Measurements from ENCODE around the gene GAB3. TPM values are rescaled to one million over a fixed set of nuclear protein-coding genes. Genes with fewer than 3 reads are reported as not detected.

Gene GAB3
- polyA plus RNA-seq, 1 of the 3 experiments (the other 2 are of a cell fraction) = 4.5 TPM

GRCh38 chrX:154762537-154763296 lies 11.8 kb upstream of the GAB3 start, which contains the start of gene DKC1 (continued):
- TF ChIP-seq REST (IDR thresholded peaks at IDR 0.05; ENCODE audit: low read depth, low read length) = no peak
- TF ChIP-seq CTCF (IDR thresholded peaks at IDR 0.05) = peak; percentile 24
- TF ChIP-seq POLR2AphosphoS5 (IDR thresholded peaks at IDR 0.05; ENCODE audit: low read depth, low read length) = peak; percentile 77
- TF ChIP-seq FOXJ3 (CRISPR knock-in tag; IDR thresholded peaks at IDR 0.05) = no peak
- TF ChIP-seq NRF1 (IDR thresholded peaks at IDR 0.05; ENCODE audit: low read depth, low read length) = peak; percentile 85
- no peak for TF ChIP-seq RFX5 (IDR thresholded peaks at IDR 0.05; ENCODE audit: low read length)
- peak; percentile 21; the same call in 1 of the 2 replicates for TF ChIP-seq SIN3A (IDR thresholded peaks at IDR 0.05; ENCODE audit: borderline replicate concordance, low read depth, low read length)
- TF ChIP-seq NFIC (IDR thresholded peaks at IDR 0.05; ENCODE audit: borderline replicate concordance) = no peak

GRCh38 chrX:154761977-154762536 lies 11.2 kb upstream of the GAB3 start:
- Histone ChIP-seq H4K20me1 (ENCODE audit: insufficient read depth) (peaks cover 6% of the 10 kb centered on the region; the same call in 1 of the 2 replicates), H3K4me2 (peak overlapping the region; percentile 92), H3K9me3 (no peaks in the 10 kb centered on the region), H2AFZ (ENCODE audit: low read depth) (peak overlapping the region; percentile 91), H3K79me2 (ENCODE audit: insufficient read depth) (peaks cover 33% of the 10 kb centered on the region), H3K27ac (ENCODE audit: low read depth in 2 of 2, low read length in 1 of 2) (peak overlapping the region; percentile 68 to 97), H3K4me1 (ENCODE audit: control insufficient read depth in 1 of 2, insufficient read depth in 2 of 2, low read depth in 1 of 2, low read length in 1 of 2) (peaks cover 0 to 9% of the 10 kb centered on the region in 2 experiments; a peak in 2 of 4 replicates), H3F3A (replicated peaks; ENCODE audit: insufficient read depth) (no peaks in the 10 kb centered on the region), H3K4me3 (ENCODE audit: low read depth in 2 of 2, low read length in 1 of 2) (peak overlapping the region; percentile 77 to 80), H3K27me3 (ENCODE audit: insufficient read depth) (no peaks in the 10 kb centered on the region), H3K9me2 (no peaks in the 10 kb centered on the region), H3K9ac (peak overlapping the region; percentile 77; the same call in 1 of the 2 replicates), H3K36me3 (replicated peaks in 1 of 2; ENCODE audit: control insufficient read depth in 1 of 2, insufficient read depth in 2 of 2, low read length in 1 of 2) (peaks cover 22% of the 10 kb centered on the region in 2 experiments)
- peak; percentile 48 for DNase-seq
- TF ChIP-seq MXI1 (IDR thresholded peaks at IDR 0.05; ENCODE audit: low read depth, low read length) (peak; percentile 55; the same call in 1 of the 2 replicates), EP300 (IDR thresholded peaks at IDR 0.05; ENCODE audit: borderline replicate concordance in 1 of 2, low read depth in 1 of 2, low read length in 1 of 2) (0 out of 4 replicates have a peak, but pooled peaks of 1 of the 2 experiments have one; percentile 15), CTCF (IDR thresholded peaks at IDR 0.05) (no peak), RFX5 (IDR thresholded peaks at IDR 0.05; ENCODE audit: low read length) (no peak), SMC3 (IDR thresholded peaks at IDR 0.05; ENCODE audit: low read depth, low read length) (no peak), TAF1 (IDR thresholded peaks at IDR 0.05; ENCODE audit: borderline replicate concordance, low read depth, low read length) (peak; percentile 57; the same call in 1 of the 2 replicates), GABPA (IDR thresholded peaks at IDR 0.05; ENCODE audit: low read depth) (0 out of 2 replicates have a peak, but pooled peaks have one; percentile 5)
- POLR2A ChIA-PET = interaction anchor here (0.6 to 1.2 kb wide), 3 partner anchors 10 to 43 kb away, joined by 3 to 5 read pairs (median 3); partner anchors contain the start of gene MPP1
- CTCF ChIA-PET = interaction anchor here (1.1 to 3.3 kb wide), 3 partner anchors 11 to 44 kb away, joined by 4 to 17 read pairs (median 4); partner anchors contain the start of gene GAB3
- 14% methylated on average over 11 of the region's 11 CpGs for WGBS (ENCODE audit: low lambda C conversion rate)

Data from SK-N-SH (cell line).